WI38 (cell line): ENCODE measurements around the gene RAPGEF2.

ENCODE experiments used
- H3K4me3 ChIP-seq: 2 replicates; pipeline ENCODE4 v1.5.1; 2011; ENCODE audit warnings: low read depth, mild to moderate bottlenecking, control low read depth, low read length
- TF ChIP-seq, protein P1 (sequence below): IDR thresholded peaks from 2 replicates; pipeline ENCODE4 v1.5.1; 2012; ENCODE audit warnings: low read depth, mild to moderate bottlenecking, control low read depth, low read length

RAPGEF2 gene

GRCh38 chr4:159148441-159148840 lies 45.6 kb downstream of the RAPGEF2 start:
- no peak overlapping the region for H3K4me3 ChIP-seq
- TF ChIP-seq, protein P1, sequence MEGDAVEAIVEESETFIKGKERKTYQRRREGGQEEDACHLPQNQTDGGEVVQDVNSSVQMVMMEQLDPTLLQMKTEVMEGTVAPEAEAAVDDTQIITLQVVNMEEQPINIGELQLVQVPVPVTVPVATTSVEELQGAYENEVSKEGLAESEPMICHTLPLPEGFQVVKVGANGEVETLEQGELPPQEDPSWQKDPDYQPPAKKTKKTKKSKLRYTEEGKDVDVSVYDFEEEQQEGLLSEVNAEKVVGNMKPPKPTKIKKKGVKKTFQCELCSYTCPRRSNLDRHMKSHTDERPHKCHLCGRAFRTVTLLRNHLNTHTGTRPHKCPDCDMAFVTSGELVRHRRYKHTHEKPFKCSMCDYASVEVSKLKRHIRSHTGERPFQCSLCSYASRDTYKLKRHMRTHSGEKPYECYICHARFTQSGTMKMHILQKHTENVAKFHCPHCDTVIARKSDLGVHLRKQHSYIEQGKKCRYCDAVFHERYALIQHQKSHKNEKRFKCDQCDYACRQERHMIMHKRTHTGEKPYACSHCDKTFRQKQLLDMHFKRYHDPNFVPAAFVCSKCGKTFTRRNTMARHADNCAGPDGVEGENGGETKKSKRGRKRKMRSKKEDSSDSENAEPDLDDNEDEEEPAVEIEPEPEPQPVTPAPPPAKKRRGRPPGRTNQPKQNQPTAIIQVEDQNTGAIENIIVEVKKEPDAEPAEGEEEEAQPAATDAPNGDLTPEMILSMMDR = no peak

DNA sequence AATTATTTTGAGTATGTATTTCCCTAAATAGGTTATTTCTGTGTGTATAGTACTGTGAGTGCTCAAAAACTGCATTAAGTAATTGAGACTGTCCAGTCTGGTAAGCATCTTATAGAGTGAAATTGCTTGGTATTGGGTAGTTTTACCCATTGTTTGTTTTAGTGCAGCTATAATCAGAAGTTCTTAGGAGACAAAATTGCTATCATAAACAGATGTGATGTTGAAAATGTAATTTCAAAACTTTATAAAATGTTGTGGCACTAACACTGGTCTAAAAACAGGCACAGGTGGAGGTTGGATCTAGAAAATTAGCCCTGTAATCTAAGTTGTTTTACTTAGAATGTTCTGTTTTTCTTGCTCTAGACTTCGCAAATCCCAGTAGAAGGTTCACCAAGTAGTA lies 46.8 kb downstream of the RAPGEF2 start:
- no peak overlapping the region for H3K4me3 ChIP-seq
- TF ChIP-seq, protein P1 = no peak

- TF ChIP-seq, protein P1 = no peak
- H3K4me3 ChIP-seq = no peak overlapping the region
Observed at GRCh38 chr4:159150396-159150795, 47.5 kb downstream of the RAPGEF2 start.

- no peak overlapping the region for H3K4me3 ChIP-seq
- TF ChIP-seq, protein P1 = no peak
Observed at GRCh38 chr4:159150821-159151390, 48.0 kb downstream of the RAPGEF2 start.

- H3K4me3 ChIP-seq = no peak overlapping the region
- TF ChIP-seq, protein P1 = no peak
Observed at GRCh38 chr4:159151689-159152088, 48.8 kb downstream of the RAPGEF2 start.

DNA sequence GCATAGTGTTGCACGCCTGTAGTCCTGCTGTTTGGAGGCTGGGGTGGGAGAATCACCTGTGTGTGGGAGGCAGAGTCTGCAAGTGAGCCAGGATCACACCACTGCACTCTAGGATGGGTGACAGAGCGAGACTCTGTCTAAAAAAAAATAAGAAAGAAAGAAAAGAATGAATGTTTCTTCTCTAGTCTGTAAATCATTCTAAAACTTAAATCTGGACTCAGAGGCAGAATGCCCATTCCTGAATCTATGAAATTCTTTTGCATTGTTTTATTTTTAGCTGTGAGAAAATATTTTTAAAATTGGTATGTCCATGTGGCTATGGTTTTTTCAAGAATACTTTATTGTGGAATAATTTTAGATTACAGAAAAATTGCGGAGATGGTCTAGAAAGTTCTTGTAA lies 49.3 kb downstream of the RAPGEF2 start:
- H3K4me3 ChIP-seq = no peak overlapping the region
- TF ChIP-seq, protein P1 = no peak

GRCh38 chr4:159153669-159154068 lies 50.8 kb downstream of the RAPGEF2 start:
- no peak overlapping the region for H3K4me3 ChIP-seq
- TF ChIP-seq, protein P1 = no peak
